Prostate gland (tissue), 2 donors: ENCODE results near the gene PHLPP1. TPM values are rescaled to one million over a fixed set of nuclear protein-coding genes. Genes with fewer than 3 reads are reported as not detected.

Experiments used
- DNase-seq: peaks from one replicate; pipeline ENCODE4 v3.0.0-alpha.2; 2019; ENCODE audit warnings: low spot score
- H3K27ac ChIP-seq, 2 donors: fragments of 200-600 bp; sonication (generic); 2 replicates each; pipeline ENCODE4 v1.5.1; 2017 to 2019
- H3K27me3 ChIP-seq: fragments of 200-600 bp; sonication (generic); replicated peaks from 2 replicates; pipeline ENCODE4 v1.5.1; 2019; ENCODE audit not compliant: insufficient read depth
- H3K36me3 ChIP-seq, 2 donors: fragments of 200-600 bp; sonication (generic); 1 replicate in 1 of 2; 2 replicates in 1 of 2; pipeline versions ENCODE4 v1.5.1 to v1.8.1; 2017 to 2019
- H3K4me1 ChIP-seq: fragments of 200-600 bp; sonication (generic); replicated peaks from 2 replicates; pipeline ENCODE4 v1.5.1; 2019
- H3K4me3 ChIP-seq, 2 donors: fragments of 200-600 bp; sonication (generic); 2 replicates each; pipeline ENCODE4 v1.5.1; 2017 to 2019
- H3K9me3 ChIP-seq: fragments of 200-600 bp; sonication (generic); 2 replicates; pipeline ENCODE4 v1.5.1; 2017
- CTCF ChIP-seq, 4 experiments: fragments of 200-600 bp in 2 of 4; fragments of 450-650 bp in 2 of 4; sonication (generic) in 2 of 4; IDR thresholded peaks; 1 replicate in 3 of 4; 2 replicates in 1 of 4; pipeline ENCODE4 v1.5.1; 2016 to 2019; ENCODE audit warnings: antibody characterized with exemption in 4 of 4, mild to moderate bottlenecking in 2 of 4, moderate library complexity in 2 of 4
- POLR2A ChIP-seq: fragments of 450-650 bp; IDR thresholded peaks from one replicate; pipeline ENCODE4 v1.6.1; 2016; ENCODE audit warnings: antibody characterized with exemption, mild to moderate bottlenecking
- POLR2AphosphoS5 ChIP-seq: sonication (generic); formaldehyde crosslinking; IDR thresholded peaks from one replicate; pipeline ENCODE4 v1.6.1; 2017; ENCODE audit warnings: antibody characterized with exemption
- WGBS: methylation state at CpG from one replicate; pipeline ENCODE4 v1.1.5; 2018; 5-methylcytosine and 5-hydroxymethylcytosine counted together
- intact Hi-C: fragments of 100-400 bp; cut with DNase I; formaldehyde crosslinking; loops from one replicate; pipeline ENCODE4 v1.14.2; 2022
- total RNA-seq, 2 donors: library from RNA; depleted of rRNA; stranded (reverse); fragments of >200 nt; gene quantifications; one replicate each; pipeline ENCODE4 v1.1.0, GENCODE V29; 2016

The PHLPP1 gene
- total RNA-seq, 2 donors from 2014 or later, result 16.8 to 44.1 TPM

GRCh38 chr18:62721839-62722795 is 6.8 kb downstream of the PHLPP1 start:
- no peak for DNase-seq
- 88% methylated on average over 8 of the region's 8 CpGs for WGBS
- Histone ChIP-seq H3K27me3 (no peaks in the 10 kb centered on the region), H3K4me3 (no peak overlapping the region), H3K36me3 (no peaks in the 10 kb centered on the region), H3K4me1 (no peaks in the 10 kb centered on the region), H3K27ac (no peak overlapping the region), H3K9me3 (no peaks in the 10 kb centered on the region)
- TF ChIP-seq POLR2AphosphoS5 (no peak), CTCF (IDR thresholded peaks at IDR 0.05) (no peak), POLR2A (no peak)
- intact Hi-C loops, result no loop called here

GRCh38 chr18:62723666-62724281 is 8.4 kb downstream of the PHLPP1 start:
- no peak for DNase-seq
- Histone ChIP-seq H3K27ac (no peak overlapping the region), H3K4me1 (no peaks in the 10 kb centered on the region), H3K9me3 (no peaks in the 10 kb centered on the region), H3K27me3 (no peaks in the 10 kb centered on the region), H3K4me3 (no peak overlapping the region), H3K36me3 (no peaks in the 10 kb centered on the region)
- no peak for TF ChIP-seq POLR2A
- TF ChIP-seq CTCF (IDR thresholded peaks at IDR 0.05), result no peak
- TF ChIP-seq POLR2AphosphoS5, result no peak
- intact Hi-C loops, result no loop called here
- 58% methylated on average over 5 of the region's 5 CpGs for WGBS

GRCh38 chr18:62725896-62726295 is 10.6 kb downstream of the PHLPP1 start:
- 78% methylated on average over 3 of the region's 3 CpGs for WGBS
- TF ChIP-seq POLR2AphosphoS5 (no peak), CTCF (IDR thresholded peaks at IDR 0.05) (no peak), POLR2A (no peak)
- no peak overlapping the region for H3K4me3 ChIP-seq
- no peaks in the 10 kb centered on the region for H3K4me1 ChIP-seq
- no peaks in the 10 kb centered on the region for H3K27me3 ChIP-seq
- no peak overlapping the region for H3K27ac ChIP-seq
- no peaks in the 10 kb centered on the region for H3K9me3 ChIP-seq
- no peak for DNase-seq
- intact Hi-C loops, result no loop called here
- no peaks in the 10 kb centered on the region for H3K36me3 ChIP-seq

- DNase-seq, result no peak
- Histone ChIP-seq H3K36me3 (no peaks in the 10 kb centered on the region), H3K27me3 (no peaks in the 10 kb centered on the region), H3K27ac (no peak overlapping the region), H3K9me3 (no peaks in the 10 kb centered on the region), H3K4me3 (no peak overlapping the region), H3K4me1 (no peaks in the 10 kb centered on the region)
- 98% methylated on average over 2 of the region's 2 CpGs for WGBS
- no peak for TF ChIP-seq POLR2AphosphoS5
- TF ChIP-seq CTCF (IDR thresholded peaks at IDR 0.05), result no peak
- no peak for TF ChIP-seq POLR2A
- intact Hi-C loops, result no loop called here
Observed at GRCh38 chr18:62728254-62728653, 12.9 kb downstream of the PHLPP1 start.
